Glutamatergic neuron (in vitro differentiated cells): Measurements from ENCODE around the gene ZNF618. TPM values are rescaled to one million over a fixed set of nuclear protein-coding genes. Genes with fewer than 3 reads are reported as not detected.

Experiments
- DNase-seq: peaks from one replicate; pipeline ENCODE4 v3.0.0; 2022
- H3K27ac Mint-ChIP-seq: one replicate; pipeline ENCODE4 v1.8.0; 2020; ENCODE audit warnings: mild to moderate bottlenecking, mixed read lengths, inconsistent platforms; ENCODE audit not compliant: unreplicated experiment
- H3K27me3 Mint-ChIP-seq: one replicate; pipeline ENCODE4 v1.8.0; 2020; ENCODE audit warnings: mild to moderate bottlenecking, moderate library complexity, mixed read lengths, inconsistent platforms; ENCODE audit not compliant: unreplicated experiment
- H3K36me3 Mint-ChIP-seq: one replicate; pipeline ENCODE4 v1.8.0; 2020; ENCODE audit warnings: mild to moderate bottlenecking, mixed read lengths, inconsistent platforms; ENCODE audit not compliant: unreplicated experiment
- H3K4me1 Mint-ChIP-seq: one replicate; pipeline ENCODE4 v1.8.0; 2020; ENCODE audit warnings: mild to moderate bottlenecking, low read depth, mixed read lengths, inconsistent platforms; ENCODE audit not compliant: unreplicated experiment
- H3K4me3 Mint-ChIP-seq: one replicate; pipeline ENCODE4 v1.8.0; 2020; ENCODE audit warnings: mild to moderate bottlenecking, mixed read lengths, inconsistent platforms; ENCODE audit not compliant: unreplicated experiment
- H3K9me3 Mint-ChIP-seq: one replicate; pipeline ENCODE4 v1.8.0; 2020; ENCODE audit warnings: mild to moderate bottlenecking, moderate library complexity, mixed read lengths, inconsistent platforms; ENCODE audit not compliant: unreplicated experiment
- CTCF ChIP-seq: fragments of 200-600 bp; sonication (generic); IDR thresholded peaks from one replicate; pipeline ENCODE4 v1.5.0; 2021; ENCODE audit not compliant: partially characterized antibody, unreplicated experiment
- total RNA-seq: library from RNA; stranded (reverse); fragmentation: NEBNext Ultra II Directional; extraction: Animal tissue kit (Norgen Biotek cat#: 25700); gene quantifications from one replicate; pipeline ENCODE4 v1.2.1, GENCODE V29; 2021; ENCODE audit not compliant: unreplicated experiment

The ZNF618 gene
- total RNA-seq, 1 donor from 2014 or later = 114 TPM

DNA sequence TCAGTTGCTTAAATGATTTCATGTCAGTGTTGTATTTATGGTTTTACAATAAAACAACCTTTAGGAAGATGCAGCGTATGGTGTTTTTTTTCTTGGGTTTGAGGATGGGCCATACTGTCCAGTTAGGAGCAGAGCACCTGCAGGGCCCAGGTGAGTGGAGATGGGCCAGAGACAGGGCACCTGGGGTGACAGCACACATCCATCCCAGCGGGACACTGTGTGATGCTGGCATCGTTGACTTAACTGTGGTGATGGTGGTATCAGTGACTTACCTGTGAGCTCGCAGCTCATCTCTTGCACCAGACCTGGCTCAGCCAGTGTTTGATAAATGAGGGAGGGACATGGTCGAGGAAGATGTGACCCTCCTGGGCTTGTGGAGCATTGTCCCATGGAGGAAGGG, 180.4 kb downstream of the ZNF618 start:
- peaks cover 2% of the 10 kb centered on the region for H3K27me3 Mint-ChIP-seq

DNA sequence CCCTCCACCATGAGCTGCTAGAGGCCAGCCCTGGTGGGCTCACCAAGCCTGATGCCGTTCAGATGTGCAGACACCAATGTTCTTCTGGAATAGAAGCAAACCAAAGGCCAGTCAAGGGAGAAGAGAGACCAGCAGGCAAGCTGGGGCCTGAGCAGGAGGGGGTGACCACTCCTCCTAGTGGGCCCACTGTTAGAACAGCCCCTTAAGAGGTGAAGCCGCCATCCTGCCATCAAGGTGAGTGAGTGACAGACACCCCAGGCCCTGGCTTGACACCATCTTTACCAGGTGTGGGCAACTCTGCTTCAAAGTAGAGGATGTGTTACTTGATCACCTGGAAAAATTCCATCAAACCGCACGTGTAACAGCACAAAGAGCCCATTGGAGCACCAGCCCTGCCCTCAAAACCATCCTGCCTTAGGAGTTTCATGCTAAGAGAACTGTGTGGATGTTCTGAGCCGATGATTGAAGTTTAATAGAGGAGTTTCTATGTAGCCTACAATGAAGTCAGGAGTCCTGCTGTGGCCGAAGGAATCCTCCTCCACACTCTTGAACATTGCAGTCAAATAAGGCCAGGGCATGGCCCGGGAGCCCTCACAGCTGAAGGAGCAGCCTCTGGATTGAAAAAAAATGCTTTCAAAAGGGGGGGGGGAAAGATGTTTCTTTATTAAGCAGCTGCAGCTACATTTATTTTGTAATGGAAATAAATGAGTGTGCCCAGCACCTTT, 181.2 kb downstream of the ZNF618 start:
- no peak for DNase-seq
- Mint-ChIP-seq H3K36me3 (peaks cover 8% of the 10 kb centered on the region), H3K4me3 (no peak overlapping the region), H3K9me3 (peaks cover 4% of the 10 kb centered on the region), H3K27ac (no peak overlapping the region), H3K27me3 (peaks cover 2% of the 10 kb centered on the region), H3K4me1 (peaks cover 16% of the 10 kb centered on the region)
- no peak for TF ChIP-seq CTCF

More for the DNA sequence above, 180.4 kb downstream of the ZNF618 start:
- Mint-ChIP-seq H3K4me3 (no peak overlapping the region), H3K9me3 (peaks cover 4% of the 10 kb centered on the region), H3K4me1 (peaks cover 16% of the 10 kb centered on the region), H3K27ac (no peak overlapping the region), H3K36me3 (peaks cover 8% of the 10 kb centered on the region)
- TF ChIP-seq CTCF = no peak
- DNase-seq = no peak

DNA sequence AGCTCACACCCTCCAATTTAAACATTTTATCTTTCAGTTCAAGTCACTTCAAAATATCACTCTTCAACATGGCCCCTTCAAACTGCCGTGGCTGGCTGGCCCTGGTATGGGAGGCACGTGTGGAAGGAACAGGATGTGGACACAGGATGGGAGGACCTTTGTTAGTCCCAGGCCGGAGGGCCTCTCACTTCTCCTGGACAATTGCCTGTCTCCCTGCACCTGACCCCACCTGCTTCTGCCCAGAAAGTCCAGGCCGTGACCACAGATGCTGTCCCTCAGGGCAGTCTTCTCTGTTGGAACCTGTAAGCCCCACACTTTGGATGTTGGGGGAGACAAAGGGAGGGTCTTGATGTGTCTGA, 182.6 kb downstream of the ZNF618 start:
- Mint-ChIP-seq H3K4me1 (peaks cover 16% of the 10 kb centered on the region), H3K27ac (no peak overlapping the region), H3K36me3 (peaks cover 8% of the 10 kb centered on the region), H3K9me3 (peaks cover 8% of the 10 kb centered on the region), H3K4me3 (no peak overlapping the region), H3K27me3 (peaks cover 2% of the 10 kb centered on the region)
- TF ChIP-seq CTCF = no peak
- no peak for DNase-seq

DNA sequence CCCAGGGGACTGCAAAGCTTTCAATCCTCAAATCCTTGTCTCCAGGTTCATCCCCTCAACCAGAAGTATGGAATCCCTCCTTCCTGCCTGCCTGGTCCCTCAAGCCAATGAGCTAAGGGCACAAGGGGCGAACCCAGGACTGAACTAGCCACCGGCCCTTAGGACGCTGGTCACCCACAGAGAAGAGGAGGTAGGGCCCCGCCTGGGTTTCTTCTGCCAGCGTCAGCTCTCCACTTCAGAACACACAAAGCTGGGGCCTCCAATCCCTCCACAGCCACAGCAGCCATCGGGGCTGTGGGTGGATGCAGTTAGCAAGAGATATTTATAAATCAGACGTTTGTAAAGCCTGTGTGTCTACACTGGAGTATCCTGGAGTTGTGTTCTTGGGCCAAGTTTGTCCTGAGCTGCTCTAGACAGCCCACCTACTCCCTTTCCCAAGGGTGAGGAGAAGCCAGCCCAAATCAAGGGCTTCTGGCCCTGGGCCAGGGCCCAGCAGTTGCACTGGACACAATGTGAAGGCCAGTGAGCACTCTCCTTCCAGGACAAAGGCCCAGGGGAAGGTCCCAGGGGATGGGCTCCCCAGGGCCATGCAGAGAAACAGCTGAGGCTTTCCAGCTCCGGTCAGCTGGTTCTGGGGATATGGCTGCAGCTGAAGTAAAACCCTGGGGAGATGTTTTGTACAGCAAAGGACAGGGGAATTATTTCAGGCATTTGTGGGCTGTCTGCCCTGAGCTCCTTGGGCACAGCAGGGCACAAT, 183.1 kb downstream of the ZNF618 start:
- Mint-ChIP-seq H3K27me3 (peaks cover 2% of the 10 kb centered on the region), H3K27ac (no peak overlapping the region), H3K36me3 (peaks cover 8% of the 10 kb centered on the region), H3K9me3 (peaks cover 8% of the 10 kb centered on the region), H3K4me3 (peak overlapping the region; percentile 44), H3K4me1 (peaks cover 16% of the 10 kb centered on the region)
- peak; percentile 57 for DNase-seq
- no peak for TF ChIP-seq CTCF

DNA sequence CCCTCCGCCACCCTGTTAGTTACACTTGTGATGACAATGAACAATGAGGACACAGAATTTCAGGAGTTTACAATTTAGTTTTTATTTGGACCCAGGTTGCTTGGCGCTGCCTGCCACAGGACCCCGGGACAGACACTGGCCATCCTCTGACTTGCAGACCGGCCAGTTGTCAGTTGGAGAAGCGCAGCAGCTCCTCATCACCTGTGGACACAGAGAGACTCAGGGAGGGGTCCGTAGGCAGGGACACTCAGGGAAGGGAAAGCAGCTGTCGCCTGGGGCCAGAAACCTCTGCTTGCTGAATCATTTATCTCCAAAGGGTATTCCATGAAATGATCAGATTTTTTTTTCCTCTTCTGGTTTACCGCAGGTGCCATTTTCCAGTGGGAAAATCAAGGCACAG, 184.0 kb downstream of the ZNF618 start:
- no peak for TF ChIP-seq CTCF
- H3K4me3 Mint-ChIP-seq = peak overlapping the region; percentile 44
- no peak for DNase-seq
- H3K36me3 Mint-ChIP-seq = peaks cover 8% of the 10 kb centered on the region
- peaks cover 16% of the 10 kb centered on the region for H3K4me1 Mint-ChIP-seq
- peaks cover 8% of the 10 kb centered on the region for H3K9me3 Mint-ChIP-seq
- peaks cover 2% of the 10 kb centered on the region for H3K27me3 Mint-ChIP-seq
- no peak overlapping the region for H3K27ac Mint-ChIP-seq
